IPS-NIHi7 (cell line): ENCODE data around the gene FITM1.
"Not testable (repeated sequence)": the region's sequence is repeated elsewhere in the genome, so short reads cannot be mapped to it uniquely, and the experiment has no call there.

Source experiments
- DNase-seq: peaks from one replicate; pipeline ENCODE4 v3.0.0; 2012; ENCODE audit warnings: mixed read lengths; ENCODE audit errors: extremely low spot score

FITM1 gene

DNA sequence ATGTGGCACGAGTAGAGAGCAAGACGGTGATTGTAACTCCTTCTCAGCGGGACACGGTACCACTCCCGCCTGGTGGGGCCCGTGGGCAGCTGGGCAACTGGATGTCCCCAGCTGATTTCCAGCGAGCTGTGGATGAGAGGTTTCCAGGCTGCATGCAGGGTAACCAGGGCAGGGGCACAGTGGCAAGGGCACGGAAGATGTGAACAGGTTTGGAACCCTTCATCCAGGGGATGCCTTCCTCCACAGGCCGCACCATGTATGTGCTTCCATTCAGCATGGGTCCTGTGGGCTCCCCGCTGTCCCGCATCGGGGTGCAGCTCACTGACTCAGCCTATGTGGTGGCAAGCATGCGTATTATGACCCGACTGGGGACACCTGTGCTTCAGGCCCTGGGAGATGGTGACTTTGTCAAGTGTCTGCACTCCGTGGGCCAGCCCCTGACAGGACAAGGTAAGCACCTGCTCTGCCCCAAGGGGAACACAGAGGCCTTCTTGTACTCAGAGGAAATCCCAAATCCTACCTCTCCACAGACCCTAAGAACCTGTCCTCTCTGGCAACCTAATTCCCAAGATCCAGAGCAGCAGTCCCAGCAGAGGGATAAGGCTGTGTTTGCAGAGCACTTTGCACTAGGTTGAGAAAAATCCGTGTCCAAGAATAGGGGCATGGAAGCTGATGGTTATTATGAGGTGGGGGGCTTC, 32.1 kb upstream of the FITM1 start:
- DNase-seq = no peak

DNA sequence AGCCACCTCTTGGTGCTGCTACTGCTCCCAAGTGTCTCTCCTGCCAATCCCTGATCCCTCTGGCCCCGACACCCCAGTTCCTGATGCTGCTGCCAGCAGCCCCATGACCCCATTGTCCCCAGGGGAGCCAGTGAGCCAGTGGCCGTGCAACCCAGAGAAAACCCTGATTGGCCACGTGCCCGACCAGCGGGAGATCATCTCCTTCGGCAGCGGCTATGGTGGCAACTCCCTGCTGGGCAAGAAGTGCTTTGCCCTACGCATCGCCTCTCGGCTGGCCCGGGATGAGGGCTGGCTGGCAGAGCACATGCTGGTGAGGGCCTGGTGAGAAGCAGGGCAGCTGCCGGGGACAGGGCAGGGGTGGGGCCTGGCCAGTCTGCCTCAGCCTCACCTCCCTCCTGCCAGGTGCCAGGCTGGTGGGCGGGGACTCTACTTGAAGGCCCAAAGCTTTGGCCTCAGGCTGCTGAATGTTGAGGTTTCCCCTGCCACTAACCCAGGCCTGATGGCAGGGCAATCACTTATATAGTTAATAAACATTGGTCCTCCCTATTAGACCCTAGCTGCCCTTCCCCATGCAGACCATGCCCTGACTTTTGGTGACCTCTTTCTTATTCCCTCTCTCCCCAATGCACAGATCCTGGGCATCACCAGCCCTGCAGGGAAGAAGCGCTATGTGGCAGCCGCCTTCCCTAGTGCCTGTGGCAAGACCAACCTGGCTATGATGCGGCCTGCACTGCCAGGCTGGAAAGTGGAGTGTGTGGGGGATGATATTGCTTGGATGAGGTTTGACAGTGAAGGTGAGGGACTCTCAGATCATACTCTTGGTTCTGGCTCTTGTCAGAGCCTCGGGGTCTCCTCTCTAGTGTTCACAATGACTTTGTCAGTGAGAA, 31.3 kb upstream of the FITM1 start:
- DNase-seq = no peak

DNA sequence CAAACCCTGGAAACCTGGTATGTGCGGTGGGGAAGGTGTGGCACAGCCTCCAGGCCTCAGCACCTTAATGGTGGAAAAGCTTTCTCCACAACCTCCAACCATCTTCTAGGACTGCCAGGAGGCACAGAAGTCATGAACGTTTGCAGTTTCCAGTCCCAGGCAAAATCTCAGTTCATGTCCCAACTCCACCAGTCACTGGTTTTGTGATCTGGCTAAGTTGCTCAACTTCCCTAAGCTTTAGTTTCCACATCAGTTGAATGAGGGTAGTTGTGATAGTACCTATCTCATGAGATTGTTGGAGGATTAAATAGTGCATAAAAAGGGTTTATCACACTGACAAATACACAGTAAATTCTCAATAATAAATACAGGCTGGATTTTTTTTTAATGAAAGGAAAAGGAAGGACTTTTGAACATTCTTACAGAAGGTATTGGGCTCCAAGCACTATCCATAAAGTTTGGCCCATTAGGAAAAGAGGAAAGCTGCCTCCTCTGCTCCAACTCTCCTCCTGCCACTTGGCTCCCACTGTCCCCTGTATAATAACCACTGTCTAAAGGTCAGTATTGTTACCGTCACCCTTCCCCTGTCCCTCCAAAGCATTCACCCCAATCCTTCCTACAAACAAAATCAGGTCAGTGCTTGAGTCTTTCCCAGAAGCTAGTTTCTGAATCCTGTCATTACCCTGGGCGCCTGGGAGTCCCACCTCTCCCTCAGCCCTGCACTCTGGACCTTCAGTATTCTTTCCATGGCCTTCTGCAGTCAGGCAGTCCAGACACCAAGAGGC, 30.1 kb upstream of the FITM1 start:
- no peak for DNase-seq

DNA sequence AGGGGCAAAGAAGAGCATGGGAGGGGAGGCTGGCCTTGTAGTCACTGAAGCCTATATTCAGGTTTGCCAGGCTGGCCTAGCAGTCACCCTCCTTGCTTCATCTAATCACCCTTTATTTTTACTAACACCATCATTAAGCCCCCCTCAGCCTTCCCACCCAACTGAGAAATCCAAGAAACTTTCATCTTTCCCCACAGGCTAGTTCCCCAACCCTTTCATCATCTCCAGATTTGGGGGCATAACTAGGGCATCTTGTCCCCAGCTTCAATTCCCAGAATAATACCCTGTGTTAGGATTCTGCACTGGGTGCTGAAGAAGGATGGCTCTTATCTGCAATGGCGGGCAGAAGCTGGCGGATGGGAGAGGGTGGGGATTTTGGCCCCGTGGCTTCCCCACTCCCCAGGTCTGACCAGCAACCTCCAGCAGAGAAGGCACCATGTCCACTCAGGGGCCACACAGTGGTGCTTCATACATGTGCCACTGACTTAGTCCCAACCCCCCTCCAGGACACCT, 29.4 kb upstream of the FITM1 start:
- DNase-seq = no peak

DNA sequence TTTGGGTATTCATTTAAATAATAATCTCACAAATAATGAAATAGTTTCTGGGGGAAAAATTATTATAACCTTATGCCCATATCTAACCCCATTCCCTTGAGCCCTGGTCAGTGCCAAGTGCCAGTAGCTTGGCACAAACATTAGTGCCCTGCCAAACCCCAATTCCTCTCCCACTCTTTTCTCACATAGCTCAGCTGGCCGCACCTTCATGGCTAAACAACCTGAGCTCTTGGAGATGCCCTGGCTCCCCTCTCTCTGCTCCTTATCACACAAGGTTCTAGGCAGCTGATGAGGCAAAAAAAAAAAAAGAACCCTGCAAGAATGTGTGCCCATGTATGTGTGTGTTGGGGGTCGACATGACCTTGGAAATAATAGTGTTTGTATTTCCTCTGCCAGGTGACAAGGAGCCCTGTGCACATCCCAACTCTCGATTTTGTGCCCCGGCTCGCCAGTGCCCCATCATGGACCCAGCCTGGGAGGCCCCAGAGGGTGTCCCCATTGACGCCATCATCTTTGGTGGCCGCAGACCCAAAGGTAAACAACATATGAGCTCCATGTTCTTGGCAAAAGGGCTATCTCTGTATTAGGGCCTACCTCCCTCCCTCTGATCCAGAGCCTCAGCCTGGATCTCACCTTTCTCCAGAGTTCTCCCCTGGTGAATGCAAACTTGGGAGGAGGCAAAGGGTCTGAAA, 28.0 kb upstream of the FITM1 start:
- no peak for DNase-seq

DNA sequence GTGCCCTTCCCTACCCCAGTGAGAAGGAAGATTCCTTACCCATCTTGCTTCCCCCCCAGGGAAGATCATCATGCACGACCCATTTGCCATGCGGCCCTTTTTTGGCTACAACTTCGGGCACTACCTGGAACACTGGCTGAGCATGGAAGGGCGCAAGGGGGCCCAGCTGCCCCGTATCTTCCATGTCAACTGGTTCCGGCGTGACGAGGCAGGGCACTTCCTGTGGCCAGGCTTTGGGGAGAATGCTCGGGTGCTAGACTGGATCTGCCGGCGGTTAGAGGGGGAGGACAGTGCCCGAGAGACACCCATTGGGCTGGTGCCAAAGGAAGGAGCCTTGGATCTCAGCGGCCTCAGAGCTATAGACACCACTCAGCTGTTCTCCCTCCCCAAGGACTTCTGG, 27.0 kb upstream of the FITM1 start:
- DNase-seq = no peak

DNA sequence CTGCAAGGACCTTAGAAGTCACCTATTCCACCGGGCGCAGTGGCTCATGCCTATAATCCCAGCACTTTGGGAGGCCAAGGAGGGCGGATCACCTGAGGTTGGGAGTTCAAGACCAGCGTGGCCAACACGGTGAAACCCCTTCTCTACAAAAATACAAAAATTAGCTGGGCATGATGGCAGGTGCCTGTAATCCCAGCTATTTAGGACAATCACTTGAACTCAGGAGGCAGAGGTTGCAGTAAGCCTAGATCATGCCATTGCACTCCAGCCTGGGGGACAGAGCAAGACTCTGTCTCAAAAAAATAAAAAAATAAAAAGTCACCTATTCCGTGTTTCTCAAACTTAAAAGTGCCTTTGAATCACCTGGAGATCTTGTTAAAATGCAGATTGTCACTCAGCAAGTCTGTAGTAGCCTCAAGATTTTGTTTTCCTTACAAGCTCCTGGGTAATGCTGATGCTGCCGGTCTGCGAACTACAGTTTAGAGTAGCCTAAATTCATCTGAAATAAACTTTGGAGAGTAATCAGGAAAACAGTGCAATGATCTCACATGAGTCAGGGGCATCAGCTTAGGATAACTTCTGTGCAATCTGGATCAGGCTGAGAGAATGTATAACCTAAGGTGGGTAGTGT, 24.7 kb upstream of the FITM1 start:
- not testable (repeated sequence) for DNase-seq

DNA sequence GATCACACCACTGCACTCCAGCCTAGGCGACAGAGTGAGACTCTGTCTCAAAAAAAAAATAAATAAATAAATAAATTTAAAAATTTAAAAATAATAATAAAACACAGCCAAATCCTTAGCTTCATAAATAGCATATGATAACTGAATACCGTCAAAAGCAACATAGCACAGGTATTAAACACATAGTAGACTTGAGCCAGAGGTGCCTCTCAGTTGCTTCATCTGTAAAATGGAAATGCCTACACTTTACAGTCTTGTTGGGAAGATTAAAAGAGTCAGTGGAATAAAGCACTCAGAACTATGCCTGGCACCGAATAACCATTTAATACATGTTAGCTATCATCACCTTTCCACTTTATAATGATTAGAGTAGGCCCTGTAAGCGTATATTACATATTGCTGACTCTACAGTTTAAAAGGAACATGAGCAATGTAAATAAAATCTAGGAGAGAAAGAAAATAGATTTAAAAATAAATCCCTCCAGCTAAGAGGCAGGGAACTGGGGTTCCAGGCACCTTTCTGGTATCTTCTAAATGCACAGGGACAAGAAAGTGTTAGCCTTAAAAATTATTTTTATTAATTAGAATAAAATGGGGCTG, 23.7 kb upstream of the FITM1 start:
- DNase-seq = no peak

DNA sequence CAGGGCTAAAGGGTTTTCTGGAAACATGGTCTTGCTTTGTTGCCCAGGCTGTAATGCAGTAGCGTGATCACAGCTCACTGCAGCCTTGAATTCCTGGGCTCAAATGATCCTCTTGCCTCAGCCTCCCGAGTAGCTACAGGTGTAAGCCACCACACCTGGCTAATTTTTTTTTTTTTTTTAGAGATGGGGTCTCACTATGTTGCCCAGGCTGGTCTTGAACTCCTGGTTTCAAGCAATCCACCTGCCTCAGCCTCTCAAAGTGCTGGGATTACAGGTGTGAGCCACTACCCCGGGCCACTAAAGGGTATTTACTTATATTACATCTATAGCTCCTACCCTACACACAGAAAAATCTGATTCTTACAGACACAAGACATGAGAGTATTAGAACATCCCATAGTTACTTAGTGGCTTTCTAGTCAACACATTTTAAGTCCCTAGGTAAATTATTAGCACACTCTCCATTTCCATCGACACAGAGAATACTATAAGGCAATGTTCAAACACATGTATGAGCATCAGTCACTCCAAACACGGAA, 22.1 kb upstream of the FITM1 start:
- no peak for DNase-seq

DNA sequence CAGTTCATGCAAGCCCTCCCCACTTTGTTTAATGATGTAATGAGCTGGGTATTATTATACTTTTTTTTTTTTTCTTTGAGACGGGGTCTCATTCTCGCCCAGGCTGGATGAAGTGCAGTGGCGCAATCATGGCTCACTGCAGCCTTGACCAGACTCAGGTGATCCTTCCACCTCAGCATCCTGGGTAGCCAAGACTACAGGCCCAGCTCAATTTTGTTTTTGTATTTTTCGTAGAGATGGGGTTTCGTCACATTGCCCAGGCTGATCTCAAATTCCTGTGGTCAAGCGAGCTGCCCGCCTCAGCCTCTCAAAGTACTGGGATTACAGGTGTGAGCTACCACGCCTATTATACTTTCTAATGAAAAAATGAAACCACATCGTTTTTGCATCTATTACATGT, 20.4 kb upstream of the FITM1 start:
- DNase-seq = no peak

DNA sequence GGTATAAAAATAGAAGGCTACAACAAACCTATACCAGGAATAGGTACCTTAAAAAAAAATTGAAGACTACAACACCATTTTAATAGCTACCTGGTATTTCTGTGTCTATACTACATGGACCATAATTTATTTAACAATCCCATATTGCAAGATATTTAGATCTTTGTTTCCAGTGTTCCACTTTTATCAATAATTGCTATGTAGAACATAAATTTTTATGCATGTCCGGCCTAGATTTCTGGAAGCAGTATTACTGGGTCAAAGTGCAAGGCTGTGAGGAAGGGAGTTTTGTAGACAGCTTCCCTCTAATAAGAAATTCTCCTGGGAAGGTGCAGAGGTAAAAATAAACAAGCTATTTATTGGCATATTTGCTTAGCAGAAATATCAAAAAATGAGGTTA, 19.9 kb upstream of the FITM1 start:
- DNase-seq = no peak

DNA sequence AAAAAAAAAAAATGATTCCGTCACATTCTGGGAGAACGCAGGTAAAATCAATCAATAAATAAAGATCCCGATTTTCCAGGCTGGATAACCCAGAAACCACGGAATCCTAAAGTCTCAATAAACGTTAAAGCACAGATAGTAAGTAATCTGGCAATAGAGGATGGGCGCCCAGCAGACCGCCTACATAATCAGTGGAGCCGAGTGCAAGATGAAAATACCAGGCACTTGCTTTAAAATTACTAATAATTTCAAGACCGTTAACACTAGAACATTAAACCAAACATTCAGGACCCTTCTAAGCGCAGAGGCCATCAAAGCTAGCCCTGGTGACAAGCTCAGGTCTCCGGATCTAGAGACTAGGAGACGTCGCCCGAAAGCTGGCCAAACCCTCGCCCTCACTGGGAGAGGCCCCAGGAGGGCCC, 17.1 kb upstream of the FITM1 start:
- no peak for DNase-seq

DNA sequence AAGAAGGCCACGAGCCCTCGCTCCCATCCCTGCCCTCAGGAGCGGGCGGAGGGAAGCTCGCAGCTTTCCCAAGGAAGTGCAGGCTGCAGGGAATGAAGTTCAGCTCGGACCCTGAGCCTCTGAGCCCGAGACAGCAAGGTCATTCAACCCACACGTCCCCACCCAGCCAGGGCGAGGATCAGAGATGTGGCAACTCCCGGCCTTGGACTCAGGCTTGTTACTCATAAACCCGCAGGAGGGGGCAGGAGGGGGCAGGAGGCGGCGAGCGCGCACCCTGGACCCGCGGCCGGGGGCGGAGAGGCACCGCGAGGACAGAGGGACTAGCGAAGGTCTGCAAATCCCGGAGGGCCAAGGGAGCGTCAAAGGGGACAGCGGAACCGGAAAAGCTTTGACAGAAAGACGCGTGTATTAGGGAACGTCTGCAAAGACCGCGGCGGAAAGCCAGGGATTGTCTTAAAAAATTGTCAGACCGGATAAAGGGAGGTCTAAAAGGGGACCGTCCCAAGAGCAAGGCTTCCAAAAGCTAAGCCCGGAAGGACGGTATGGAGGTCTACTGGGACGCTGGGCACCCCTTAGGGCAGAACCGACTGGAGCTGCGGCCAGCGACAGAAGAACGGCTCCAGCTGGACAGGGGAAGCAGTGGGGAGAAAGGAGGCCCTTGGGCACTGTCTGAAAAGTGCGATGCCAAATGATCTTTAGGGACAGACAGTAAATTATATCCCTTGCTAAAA, 16.5 kb upstream of the FITM1 start:
- DNase-seq = peak; percentile 78

DNA sequence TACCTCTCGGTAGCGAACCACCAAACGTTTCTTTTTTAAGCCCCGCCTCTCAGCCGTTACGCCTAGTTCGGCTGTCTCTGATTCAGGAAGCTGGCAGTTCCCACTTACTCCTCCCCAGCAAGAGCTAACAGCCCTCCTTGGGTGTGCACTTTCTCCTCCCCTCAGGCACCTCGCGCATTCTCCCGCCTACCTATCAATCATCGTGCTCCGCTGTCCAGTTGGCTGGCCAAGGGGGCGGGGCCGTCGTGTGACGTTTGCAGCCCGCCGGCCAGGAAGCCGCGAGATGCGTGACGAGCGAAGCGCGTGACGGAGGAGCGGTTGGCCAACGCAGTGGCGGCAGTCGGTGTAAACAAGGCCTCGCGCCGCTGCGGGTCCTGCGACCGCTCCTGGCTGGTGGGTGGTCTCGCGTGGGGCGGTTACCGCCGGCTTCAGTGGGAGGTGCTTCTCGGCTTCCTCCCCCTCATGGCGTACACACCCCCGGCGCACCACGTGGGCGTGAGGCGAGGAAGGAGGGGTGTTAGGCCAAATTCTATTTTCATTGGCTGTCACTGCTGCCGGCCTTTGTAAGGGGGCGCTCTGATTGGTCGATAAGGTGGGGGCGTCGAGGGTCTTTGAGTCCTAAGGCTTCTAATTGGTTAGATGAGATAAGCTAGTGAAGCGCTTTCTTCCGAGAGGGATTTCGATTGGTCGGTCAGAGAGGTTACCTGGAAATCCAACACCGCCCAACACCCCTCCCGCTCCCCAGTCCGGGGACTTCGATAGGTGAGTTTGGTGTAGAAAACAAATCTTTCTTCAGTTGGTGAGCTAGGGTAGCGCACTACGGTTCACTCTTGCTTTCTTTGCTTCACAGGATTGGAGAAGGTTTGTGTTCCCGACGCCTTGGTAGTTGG, 15.7 kb upstream of the FITM1 start, which contains the start of the genes DCAF11 and NRL:
DCAF11 (plus strand) TSS at position 246 of the 890 bp plus-strand sequence. CDS start 818 bp downstream, outside the sequence.
NRL (minus strand) TSS at position 418 of the 890 bp plus-strand sequence. CDS start 32,101 bp downstream, outside the sequence.
- DNase-seq = peak; percentile 96

DNA sequence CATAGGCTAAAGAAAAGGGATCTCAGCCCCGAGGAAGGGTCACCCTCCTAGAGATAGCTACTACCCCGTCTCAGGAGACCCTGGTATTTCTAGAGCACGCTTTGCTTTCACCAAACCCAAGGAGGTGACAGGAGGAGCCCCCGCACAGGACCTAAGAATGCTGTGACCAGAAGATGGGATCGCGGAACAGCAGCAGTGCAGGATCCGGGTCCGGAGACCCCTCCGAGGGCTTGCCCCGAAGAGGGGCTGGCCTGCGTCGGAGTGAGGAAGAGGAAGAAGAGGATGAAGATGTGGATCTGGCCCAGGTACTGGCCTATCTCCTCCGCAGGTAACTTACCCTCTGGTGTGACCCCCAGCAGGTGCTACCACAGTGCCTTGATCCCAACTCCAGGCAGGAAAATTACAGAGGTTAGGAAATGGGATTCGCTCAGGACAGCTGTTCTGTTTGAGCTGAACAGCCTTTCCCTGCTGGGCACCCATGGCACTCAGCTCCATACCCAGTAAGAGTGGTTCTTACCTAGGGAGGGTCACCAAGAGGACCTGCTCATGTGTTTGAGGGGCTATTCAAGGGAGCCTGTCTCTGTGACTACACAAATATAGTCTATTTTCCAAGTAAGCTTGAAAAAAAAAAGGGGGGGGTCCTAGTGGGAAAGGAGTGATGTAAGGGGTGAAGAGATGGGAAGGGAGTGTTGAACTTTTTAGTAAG, 14.9 kb upstream of the FITM1 start:
- DNase-seq = no peak

DNA sequence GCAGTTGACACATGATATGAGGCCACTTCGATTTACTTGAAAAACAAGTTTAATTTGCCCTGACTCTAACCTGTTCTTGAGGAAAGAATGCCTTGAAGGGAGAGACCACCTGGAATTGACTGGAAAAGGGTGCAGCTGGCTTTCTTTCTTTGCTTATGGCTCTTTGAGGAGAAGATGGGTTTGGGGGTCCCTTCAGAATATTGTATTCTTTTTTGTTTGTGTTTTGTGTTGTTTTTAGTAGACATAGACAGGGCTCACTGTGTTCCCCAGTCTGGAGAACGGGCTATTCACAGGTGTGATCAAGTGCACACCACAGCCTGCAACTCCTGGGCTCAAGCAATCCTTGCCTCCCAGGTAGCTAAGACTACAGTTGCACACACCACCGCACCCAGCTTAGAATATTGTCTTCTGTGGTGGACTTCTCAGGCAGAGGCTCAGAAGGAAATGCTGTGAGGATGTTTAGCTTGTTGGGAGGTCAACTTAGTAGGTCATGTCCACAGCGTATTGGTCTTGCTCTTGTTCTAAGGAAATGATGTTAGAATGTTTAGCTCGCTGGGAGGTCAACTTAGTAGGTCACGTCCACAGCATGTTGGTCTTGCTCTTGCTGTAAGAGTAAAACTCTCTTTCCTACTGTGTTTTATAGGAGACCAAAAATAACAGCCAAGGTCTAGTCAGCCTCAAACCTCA, 14.2 kb upstream of the FITM1 start:
- DNase-seq = no peak

DNA sequence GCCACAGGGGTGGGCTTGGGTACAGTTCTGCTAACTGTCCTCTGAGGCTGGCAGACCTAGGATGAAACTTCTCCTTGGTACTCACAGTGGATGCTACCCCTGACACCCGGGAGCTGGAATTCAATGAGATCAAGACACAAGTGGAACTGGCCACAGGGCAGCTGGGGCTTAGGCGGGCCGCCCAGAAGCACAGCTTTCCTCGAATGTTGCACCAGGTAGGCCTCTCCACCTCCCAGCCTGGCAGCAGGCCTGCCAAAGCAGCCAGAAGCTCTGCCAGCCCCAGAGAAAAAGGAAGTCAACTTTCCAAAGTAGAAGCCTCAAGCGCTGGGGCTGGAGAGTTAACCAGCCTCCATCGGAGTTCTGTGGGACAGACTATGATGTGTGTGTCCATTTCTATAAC, 13.3 kb upstream of the FITM1 start:
- no peak for DNase-seq
